M059J (cell line): Measurements from ENCODE around the gene CASP10. TPM values are rescaled to one million over a fixed set of nuclear protein-coding genes. Genes with fewer than 3 reads are reported as not detected.
A peak's percentile ranks its signal among the peaks of the same experiment; 100 is the strongest.
"Not testable (repeated sequence)": the region's sequence is repeated elsewhere in the genome, so short reads cannot be mapped to it uniquely, and the experiment has no call there.

Source experiments
- DNase-seq: peaks from one replicate; pipeline ENCODE4 v3.0.0-alpha.2; 2012; ENCODE audit warnings: low read depth
- total RNA-seq: library from RNA; depleted of rRNA; stranded (reverse); fragments of >200 nt; shearing (Covaris generic); gene quantifications from 2 replicates; pipeline ENCODE4 v1.2.3, GENCODE V29; 2014

The CASP10 gene
- total RNA-seq, 1 experiment from 2014 or later: 6.4 TPM

- DNase-seq: no peak
Measured at GRCh38 chr2:201156036-201156435, 26.9 kb upstream of the CASP10 start.

- no peak for DNase-seq
Measured at GRCh38 chr2:201156640-201157039, 26.3 kb upstream of the CASP10 start.

- DNase-seq: peak; percentile 15
Measured at GRCh38 chr2:201157694-201158093, 25.2 kb upstream of the CASP10 start.

- DNase-seq: peak; percentile 83
Measured at GRCh38 chr2:201158111-201158929, 24.6 kb upstream of the CASP10 start.

- no peak for DNase-seq
Measured at GRCh38 chr2:201164166-201164565, 18.8 kb upstream of the CASP10 start.

GRCh38 chr2:201167546-201167945 lies 15.4 kb upstream of the CASP10 start:
- DNase-seq: no peak

GRCh38 chr2:201168496-201168895 lies 14.4 kb upstream of the CASP10 start:
- DNase-seq: not testable (repeated sequence)

- DNase-seq: no peak
Measured at GRCh38 chr2:201171259-201171814, 11.6 kb upstream of the CASP10 start.

GRCh38 chr2:201172279-201172678 lies 10.7 kb upstream of the CASP10 start:
- DNase-seq: no peak

- no peak for DNase-seq
Measured at GRCh38 chr2:201174687-201175086, 8.3 kb upstream of the CASP10 start.

GRCh38 chr2:201176081-201176481 lies 6.9 kb upstream of the CASP10 start:
- DNase-seq: no peak

- no peak for DNase-seq
Measured at GRCh38 chr2:201180010-201180409, 2.9 kb upstream of the CASP10 start.

- peak; percentile 19 for DNase-seq
Measured at GRCh38 chr2:201183365-201183727, 405 bp downstream of the CASP10 start.

- DNase-seq: not testable (repeated sequence)
Measured at GRCh38 chr2:201183835-201184234, 894 bp downstream of the CASP10 start.

GRCh38 chr2:201184248-201184647 lies 1.3 kb downstream of the CASP10 start:
- not testable (repeated sequence) for DNase-seq

GRCh38 chr2:201185863-201186262 lies 2.9 kb downstream of the CASP10 start:
- DNase-seq: no peak

- no peak for DNase-seq
Measured at GRCh38 chr2:201186982-201187381, 4.0 kb downstream of the CASP10 start.

- no peak for DNase-seq
Measured at GRCh38 chr2:201188449-201188848, 5.5 kb downstream of the CASP10 start.

GRCh38 chr2:201191132-201191875 lies 8.4 kb downstream of the CASP10 start:
- DNase-seq: no peak

GRCh38 chr2:201194097-201194496 lies 11.2 kb downstream of the CASP10 start:
- DNase-seq: no peak

- DNase-seq: no peak
Measured at GRCh38 chr2:201195331-201195730, 12.4 kb downstream of the CASP10 start.

- DNase-seq: no peak
Measured at GRCh38 chr2:201196003-201196402, 13.1 kb downstream of the CASP10 start.

- DNase-seq: no peak
Measured at GRCh38 chr2:201196803-201197202, 13.9 kb downstream of the CASP10 start.
